HG03354 (cell line): ENCODE measurements around the gene SFTPA2.
A peak's percentile ranks its signal among the peaks of the same experiment; 100 is the strongest.
"Not testable (repeated sequence)": the region's sequence is repeated elsewhere in the genome, so short reads cannot be mapped to it uniquely, and the experiment has no call there.

Experiments used
- ATAC-seq: cut with Tn5 transposase; IDR thresholded peaks from one replicate; pipeline ENCODE4 v1.9.1; 2021; ENCODE audit warnings: mild to moderate bottlenecking; ENCODE audit not compliant: unreplicated experiment, poor library complexity, severe bottlenecking

SFTPA2 gene

DNA sequence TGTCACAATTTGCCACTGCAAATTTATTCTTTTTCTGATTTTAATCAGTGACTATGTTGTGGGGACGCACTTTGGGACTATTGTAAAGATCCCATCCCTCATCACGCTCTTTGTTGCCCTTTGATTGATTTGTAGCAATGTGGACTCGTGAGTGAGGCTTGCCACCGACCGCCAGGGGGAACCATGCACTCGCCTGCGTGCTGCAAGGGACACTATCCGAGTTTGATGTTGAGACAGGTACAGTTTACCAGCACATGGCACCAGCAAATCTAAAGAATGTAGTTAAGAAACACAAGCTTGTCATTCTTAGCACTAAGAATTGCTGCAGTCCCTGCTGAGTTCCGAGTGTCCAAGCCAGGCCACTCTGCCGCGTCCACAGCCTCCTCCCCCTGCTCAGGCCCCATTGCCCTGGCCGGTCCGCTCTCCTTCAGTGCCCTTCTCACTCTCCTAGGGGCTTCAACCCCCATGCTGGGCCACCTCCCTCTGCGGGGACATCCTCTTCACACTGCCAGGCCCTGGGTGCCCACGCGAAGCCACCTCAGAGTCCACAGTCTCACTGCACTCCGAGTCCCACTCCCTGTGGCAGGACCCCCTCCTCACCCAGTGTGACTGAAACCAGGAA is 2.0 kb upstream of the SFTPA2 start:
- peak; percentile 86 for ATAC-seq

DNA sequence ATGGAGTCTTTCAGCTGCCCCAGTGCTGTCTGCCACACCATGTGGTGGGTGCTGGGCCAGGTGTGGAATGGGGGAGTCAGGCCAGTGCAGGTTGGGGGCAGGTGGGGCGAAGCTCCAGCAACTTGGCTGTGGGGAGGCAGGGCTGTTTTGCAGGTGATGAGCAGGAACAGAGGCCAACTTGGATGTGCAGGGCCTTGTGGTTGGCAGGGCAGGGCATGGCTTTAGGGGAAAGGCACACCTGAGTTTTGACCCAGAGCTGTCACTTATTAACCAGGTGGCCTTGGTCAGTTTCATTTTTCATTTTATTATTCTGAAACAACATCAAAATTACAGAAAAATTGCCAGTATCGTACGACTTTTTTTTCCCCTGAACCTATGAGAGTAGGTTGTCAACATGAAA is 1.1 kb upstream of the SFTPA2 start:
- ATAC-seq: peak; percentile 37

GRCh38 chr10:79559726-79560125 is 481 bp downstream of the SFTPA2 start:
- no peak for ATAC-seq

DNA sequence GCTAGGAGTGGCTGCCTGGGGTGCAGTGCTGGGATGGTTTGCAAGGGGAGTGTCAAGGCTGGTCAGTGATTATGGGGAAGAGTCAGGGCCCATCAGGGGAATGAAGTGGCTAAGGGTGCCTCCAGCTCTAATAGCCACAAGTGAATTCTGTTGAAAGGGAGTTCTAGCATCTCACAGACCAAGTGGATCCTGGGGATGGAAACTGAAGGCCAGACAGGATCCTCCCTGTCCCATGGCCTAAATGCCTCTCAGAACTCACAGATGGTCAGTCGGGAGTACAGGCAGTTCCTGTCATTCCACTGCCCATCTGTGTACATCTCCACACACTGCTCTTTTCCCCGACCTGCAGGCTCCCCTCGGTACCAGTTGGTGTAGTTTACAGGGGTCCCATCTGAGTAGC is 3.2 kb downstream of the SFTPA2 start:
- ATAC-seq: not testable (repeated sequence)

DNA sequence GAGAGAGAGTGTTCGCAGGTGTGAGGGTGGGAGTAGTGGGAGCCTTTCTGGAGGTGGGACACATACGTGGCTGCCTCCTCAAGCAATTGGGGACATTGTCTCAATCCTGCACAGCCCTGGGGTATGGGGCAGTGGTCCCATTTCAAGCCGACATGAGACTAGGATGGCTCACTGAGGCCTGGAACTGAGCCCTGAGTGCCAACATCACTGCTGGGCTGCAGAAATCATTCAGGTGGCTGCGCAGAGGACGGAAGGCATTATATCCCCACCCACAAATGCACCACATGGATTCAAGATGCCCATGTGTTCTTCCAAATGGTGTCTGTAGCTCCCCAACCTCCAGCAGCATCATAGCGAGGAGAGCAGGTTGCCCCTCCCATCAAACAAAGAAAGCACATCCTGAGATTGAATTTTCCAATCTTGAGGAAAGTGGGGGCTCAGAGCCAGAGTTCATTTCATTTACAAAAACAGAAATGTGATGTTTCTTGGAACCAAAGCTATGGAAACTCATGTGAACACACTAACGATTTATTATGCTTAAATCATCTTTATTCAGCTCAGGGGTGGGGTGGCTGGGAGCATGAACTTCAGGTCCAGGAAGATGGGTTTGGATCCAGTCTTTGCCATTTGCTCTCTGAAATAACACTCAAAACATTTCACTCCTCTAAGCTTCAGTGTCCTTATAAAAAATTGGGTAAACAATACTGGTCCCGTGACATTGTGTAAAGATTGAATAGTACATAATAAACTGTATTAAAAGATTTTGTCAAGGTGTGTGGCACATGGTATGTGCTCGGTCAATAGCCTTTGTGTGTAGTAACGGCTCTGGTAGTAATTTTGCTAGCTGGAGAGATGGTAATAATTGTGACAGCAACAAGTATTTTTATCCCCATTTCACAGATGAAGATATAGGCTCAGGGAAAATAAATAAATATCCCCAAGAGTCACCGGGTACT is 4.6 kb downstream of the SFTPA2 start:
- no peak for ATAC-seq

- no peak for ATAC-seq
These were observed 8.1 kb downstream of the SFTPA2 start for GRCh38 chr10:79552143-79552542.

DNA sequence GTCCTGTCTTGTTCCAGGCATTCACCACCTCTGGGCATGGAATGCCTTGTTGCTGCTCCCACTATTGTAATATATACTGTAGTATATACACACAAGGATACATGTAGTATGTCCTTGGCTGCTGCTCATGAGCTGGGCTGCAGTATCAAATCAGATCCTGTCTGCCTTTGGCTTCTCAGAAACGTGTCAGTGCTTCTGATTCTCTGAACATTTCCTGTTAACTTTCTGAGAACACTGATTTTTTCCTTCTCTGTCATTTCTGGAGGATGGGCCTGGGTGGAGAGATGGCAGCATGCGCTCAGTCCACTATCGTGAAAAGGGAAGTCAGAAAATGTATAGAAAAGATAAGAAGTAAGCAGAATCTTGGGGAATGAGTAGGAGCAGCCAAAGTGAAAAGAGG is 12.2 kb downstream of the SFTPA2 start:
- no peak for ATAC-seq

DNA sequence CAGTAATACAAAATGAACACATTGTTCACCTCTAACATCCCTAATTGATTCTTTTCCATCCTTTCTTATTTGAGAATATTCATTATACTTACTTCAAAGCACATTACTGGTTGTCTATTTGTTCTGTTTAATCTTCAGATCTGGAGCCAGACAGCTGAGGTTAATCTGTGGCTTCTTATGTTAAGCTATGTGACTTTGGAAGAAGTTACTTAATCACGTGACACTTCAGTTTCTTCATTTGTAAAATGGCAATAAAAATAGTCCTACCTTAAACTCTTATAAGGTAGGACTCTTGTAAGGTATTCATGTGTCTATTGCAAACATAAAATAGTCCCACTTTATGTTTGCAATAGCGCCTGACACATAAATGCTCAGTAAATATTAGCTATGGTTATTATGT is 13.1 kb downstream of the SFTPA2 start:
- not testable (repeated sequence) for ATAC-seq

GRCh38 chr10:79544926-79545659 is 15.1 kb downstream of the SFTPA2 start:
- not testable (repeated sequence) for ATAC-seq

- ATAC-seq: not testable (repeated sequence)
These were observed 15.8 kb downstream of the SFTPA2 start for GRCh38 chr10:79544408-79544807.

DNA sequence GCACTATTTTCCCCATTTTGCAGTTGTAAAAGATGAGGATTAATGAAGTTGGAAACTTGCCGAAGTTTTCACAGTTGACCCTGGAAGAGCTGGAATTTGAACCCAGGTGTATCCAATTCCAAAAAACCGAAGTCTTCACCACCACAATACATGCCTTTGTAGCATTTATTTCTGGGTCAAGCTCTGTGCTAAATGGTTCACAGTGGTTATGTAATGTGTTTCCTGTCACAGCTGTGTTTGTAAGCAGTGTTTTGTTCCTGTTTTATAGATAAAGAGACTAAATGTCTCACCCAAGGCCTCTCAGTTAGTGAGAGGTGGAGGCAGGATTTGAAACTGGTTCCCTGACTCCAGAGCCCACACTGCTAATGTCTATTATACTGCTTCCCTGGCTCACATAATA is 17.6 kb downstream of the SFTPA2 start:
- no peak for ATAC-seq

DNA sequence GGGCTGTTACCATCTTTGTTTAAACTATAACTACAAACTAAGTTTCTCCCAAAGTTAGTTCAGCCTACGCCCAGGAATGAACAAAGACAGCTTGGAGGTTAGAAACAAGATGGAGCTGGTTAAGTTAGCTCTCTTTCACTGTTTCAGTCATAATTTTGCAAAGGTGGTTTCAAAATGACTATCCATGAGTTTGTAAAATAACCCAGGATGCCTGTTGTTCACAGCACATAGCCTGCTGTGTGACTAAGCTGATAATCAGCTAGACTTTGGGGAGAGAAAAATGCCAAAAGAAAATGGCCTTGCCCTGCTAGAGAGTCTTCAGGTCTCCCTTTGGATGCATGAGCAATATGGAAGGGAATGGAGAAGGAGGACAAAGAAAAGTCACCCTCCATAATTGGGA is 19.3 kb downstream of the SFTPA2 start:
- peak; percentile 88 for ATAC-seq

DNA sequence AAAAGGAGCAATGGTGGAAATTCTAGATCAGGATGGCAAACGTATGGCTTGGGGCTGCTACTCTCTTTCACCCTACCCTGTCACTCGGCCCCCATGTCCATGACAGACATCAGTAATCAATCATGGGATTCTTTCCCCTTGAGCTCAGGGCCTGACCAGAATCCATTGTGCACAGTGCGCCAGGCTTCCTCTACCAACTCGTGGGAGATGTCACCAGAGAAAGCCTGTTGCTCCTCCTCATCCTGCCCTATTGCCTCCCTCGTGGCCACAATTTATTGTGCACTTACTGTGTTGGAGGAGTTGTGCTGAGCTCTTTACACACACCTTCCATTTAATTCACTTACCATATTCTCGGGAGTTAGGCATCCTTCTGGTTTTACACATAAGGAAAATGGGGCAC is 21.9 kb downstream of the SFTPA2 start:
- ATAC-seq: not testable (repeated sequence)

GRCh38 chr10:79533903-79534175 is 26.4 kb downstream of the SFTPA2 start:
- ATAC-seq: not testable (repeated sequence)

GRCh38 chr10:79533142-79533902 is 26.9 kb downstream of the SFTPA2 start:
- ATAC-seq: not testable (repeated sequence)

DNA sequence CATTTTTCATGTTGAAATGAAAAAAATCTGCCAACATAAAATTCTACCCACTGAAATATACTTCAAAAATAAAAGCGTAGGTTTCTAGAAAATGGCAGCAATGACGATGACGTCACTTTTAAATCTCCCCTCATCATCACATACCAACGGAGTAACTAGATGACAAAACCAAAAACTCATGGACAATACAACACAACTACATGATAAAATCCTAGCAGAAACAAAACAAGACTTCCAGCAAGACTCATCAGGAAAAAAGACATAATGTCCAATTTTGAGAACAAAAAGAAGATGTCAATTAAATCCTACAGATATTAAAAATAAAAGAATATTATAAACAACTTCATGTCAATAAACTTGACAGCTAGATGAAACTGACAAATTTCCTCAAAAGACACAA is 31.9 kb downstream of the SFTPA2 start:
- ATAC-seq: not testable (repeated sequence)

- ATAC-seq: peak; percentile 94
These were observed 35.0 kb downstream of the SFTPA2 start for GRCh38 chr10:79525049-79525710.

DNA sequence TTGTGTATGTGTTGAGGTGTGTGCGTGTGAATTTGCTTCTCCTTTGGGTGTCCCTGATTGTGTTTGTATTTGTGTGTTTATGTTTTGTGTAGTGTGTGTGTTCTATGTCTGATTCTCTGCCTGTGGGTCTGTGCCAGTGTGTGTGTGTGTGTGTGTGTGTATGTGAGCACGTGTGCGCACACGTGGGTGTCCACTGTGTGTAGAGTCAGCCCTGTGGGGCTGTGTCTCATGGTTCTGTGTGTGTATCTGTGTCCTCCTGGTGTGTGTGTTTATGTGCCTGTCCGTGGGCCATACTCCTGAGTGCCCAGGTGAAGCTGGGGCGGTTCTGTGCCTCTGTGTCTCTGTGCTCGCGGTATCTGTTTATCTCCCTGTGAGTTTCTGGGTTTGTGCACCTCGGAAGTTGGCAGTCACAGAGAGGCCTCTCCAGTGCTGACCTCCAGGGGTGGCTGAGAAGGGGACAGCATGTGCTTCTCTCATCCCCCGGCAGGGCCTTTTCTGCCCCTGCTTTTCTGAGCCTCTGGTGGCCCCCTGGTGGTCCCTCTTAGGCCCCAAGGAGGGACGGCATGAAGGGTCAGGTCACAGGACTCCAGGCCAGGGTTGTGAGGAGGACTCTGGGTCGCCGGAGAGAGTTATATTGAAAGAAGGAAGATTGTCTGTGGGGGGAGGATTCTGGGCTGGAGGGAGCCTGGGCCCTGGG is 36.9 kb downstream of the SFTPA2 start:
- ATAC-seq: not testable (repeated sequence)

DNA sequence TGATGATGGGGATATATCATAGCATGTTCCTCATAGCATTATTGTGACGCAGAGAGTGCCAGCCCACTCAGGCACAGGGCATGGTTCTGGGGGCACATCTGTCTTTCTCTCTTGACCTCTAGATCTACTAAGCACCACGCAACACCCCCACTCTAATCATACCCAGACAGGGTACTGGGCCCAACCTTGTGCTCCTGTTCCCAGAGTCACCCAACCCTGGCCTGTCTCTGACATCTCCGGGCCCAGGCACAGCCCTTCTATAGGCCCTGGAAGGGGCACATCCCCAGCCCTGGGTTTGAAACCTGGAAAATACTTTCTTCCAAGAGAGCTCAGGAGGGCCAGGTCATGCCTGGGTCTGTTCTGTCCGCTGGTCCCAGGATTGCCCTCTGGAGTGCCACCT is 37.7 kb downstream of the SFTPA2 start:
- ATAC-seq: not testable (repeated sequence)
